NCI-H1436 treated with DMSO at 0.1 percent for 48 hours (cell line): ENCODE measurements around the gene RNF214.
"Not testable (repeated sequence)": the region's sequence is repeated elsewhere in the genome, so short reads cannot be mapped to it uniquely, and the experiment has no call there.

ENCODE experiments used
- DNase-seq: peaks from one replicate; lab custom pipeline; 2025; lab: John Stamatoyannopoulos, UW

RNF214 gene

DNA sequence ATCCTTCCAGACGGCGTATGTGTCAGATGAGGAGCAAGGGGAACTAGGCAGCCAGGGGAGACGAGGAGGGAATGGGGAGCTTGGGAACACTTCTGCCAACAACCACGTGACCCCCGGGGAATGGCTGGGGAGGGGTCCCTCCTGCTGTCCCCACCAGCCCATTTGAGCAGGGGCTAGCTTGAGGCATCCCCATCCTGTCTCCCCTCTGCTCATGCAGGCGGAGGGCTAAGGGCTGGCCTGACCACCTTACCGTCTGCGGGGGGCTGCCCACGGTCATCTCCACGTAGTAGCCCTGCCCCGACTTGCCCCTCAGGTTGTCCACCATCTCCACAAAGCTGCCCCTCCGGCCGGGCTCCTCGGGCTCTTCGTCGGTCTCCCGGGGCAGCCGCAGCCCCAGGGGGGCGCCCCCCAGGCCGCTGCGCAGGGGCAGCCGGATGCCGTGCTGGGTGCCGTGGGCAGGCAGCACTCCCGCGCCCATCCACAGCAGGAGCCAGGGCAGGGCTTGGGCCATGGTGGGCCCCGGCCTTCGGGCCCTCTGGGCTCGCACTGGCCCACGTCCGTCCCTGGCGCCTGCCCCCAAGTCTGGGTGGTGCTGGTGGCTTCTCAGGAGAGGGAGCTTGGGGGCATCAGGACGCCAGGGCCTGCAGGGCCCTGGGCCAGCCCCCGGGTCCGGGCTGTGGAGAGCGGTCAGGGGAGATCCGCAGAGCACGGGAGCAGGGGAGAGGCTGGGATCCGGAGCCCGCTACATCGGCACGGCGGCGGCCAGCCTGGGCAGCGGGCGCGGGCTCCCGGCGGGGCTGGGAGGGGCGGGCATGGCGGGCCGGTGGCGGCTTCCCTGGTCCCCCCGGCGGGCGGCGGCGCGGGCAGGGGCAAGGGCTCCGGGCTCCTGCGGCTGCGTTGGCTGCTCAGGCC, 83.1 kb downstream of the RNF214 start:
- DNase-seq: no peak

DNA sequence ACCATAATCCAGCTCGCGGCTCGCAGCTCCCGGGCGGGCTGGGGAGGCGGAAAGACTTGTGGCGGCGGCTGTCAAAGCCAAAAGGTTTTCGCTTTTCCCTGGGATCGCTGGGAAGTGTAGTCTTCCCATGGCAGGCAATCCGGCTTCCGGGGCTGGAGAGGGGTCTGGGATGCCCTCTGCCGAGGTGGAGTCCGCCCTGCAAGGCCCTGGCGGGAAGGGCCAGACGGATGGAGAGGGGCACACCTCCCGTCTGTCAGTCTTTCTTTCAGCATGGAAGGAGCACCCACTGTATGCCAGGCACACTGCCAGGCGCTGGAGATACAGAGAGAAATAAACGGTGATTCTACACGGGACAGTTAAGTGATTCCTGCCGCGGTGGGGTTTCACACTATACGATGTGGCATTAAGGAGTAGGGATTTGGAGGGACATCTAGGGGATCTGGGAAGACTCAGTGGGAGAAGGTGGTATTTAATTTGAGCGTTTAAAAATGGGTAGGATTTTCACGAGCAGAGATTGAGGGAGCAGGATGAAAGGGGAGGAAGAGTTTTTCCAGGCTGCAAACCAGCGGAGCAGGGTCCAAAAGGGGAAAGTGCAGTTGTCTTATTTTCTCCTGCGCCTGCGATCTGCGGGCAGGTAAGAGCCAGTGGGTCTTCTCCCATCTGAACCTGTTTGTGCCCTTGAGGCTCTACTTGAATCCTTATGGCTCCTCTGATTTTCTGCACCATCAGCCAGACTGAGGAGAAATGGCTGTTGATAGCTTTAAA, 83.9 kb downstream of the RNF214 start, which contains the start of gene BACE1:
TSS of gene BACE1 (minus strand) at position 60 of the 765 bp plus-strand sequence. CDS start 461 bp downstream, outside the sequence.
- DNase-seq: peak; percentile 37

DNA sequence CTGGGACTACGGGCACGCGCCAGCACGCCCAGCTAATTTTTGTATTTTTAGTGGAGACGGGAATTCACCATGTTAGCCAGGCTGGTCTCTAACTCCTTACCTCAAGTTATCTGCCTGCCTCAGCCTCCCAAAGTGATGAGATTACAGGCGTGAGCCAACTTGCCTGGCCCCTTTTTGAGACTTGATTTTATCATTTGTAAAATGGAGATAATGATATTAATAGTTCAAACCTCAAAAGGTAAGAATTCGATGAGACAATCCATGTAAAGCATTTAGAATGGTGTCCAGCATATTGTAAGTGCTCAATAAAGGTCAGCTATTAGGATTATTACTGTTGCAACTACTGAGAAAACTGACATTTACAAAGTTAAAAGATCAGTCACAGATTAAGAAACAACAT, 86.3 kb downstream of the RNF214 start:
- DNase-seq: no peak

DNA sequence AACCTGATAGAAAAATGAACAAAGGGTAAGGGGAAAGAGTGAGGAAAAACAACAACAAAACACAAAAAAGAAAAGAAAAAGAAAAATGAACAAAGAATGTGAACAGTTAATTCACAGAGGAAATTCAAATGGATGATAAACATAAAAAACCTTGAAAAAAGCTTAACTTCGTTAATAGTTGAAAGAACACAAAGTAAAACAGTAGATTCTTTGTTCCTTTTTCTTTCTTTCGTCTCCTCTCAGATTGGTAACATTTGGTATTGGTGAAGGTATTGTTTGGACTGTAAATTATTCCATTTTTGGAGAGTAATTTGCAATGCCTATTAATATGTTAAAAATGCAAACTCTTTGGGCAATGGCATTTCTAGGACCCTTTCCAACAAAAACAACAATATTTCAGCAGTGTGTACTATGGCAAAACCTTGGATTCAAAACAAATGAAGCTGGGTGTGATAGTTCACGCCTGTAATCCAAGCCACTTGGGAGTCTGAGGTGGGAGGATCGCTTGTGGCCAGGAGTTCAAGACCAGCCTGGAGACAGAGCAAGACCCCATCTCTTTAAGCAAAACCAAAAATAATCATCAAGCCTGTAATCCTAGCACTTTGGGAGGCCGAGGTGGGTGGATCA, 86.9 kb downstream of the RNF214 start:
- no peak for DNase-seq

DNA sequence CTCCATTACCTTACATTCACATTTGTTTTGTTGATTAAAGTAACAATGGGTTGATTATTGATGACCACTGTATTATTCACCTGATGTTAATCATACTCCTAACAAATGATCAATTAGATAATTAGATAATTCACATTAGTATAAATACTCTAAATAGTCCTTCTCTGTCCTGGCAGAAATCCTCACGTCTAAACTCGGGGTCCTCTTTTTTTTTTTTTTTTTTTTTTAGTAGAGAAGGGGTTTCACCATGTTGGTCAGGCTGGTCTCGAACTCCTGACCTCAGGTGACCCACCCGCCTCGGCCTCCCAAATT, 94.7 kb downstream of the RNF214 start:
- DNase-seq: not testable (repeated sequence)

DNA sequence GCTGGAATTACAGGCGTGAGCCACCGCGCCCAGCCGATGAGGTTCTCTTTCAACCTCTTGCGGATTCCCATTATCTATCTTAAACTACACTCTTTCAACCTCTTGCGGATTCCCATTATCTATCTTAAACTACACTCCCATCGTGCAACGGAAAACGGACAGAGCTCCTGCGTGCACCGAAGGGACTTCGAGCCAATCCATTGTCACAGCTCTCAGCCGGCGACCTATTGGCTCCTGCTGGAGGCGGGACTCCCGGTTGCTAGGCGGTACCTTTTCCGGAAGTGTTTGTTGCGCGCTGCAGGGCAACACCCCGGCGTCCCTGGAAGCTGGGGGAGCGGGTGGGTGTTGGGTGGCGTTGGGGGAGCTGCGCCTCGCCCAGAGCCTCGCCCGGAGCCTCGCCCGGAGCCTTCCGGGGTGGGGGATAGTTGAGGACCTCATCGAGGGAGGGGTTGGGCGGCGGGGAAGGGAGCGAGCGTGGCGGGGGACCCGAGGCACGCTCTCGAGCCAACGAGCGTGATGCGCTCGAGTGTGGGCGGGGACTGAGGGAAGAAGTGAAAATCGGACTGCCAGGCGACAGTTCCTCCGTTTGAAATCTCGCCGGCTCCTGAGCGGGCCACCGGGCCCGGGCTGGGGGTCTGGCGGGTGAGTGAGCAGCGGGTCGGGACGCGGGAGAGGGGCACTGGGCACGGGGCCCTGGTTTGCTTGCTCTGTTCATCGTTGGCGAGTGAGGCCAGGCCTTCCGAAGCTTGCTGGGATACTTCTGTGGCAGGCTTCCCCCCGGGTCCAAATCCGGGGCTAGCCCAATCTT, 95.3 kb downstream of the RNF214 start, which contains the start of gene CEP164:
TSS of gene CEP164 (plus strand) at position 288 of the 808 bp plus-strand sequence. CDS start 10,733 bp downstream, outside the sequence.
- DNase-seq: peak; percentile 85

DNA sequence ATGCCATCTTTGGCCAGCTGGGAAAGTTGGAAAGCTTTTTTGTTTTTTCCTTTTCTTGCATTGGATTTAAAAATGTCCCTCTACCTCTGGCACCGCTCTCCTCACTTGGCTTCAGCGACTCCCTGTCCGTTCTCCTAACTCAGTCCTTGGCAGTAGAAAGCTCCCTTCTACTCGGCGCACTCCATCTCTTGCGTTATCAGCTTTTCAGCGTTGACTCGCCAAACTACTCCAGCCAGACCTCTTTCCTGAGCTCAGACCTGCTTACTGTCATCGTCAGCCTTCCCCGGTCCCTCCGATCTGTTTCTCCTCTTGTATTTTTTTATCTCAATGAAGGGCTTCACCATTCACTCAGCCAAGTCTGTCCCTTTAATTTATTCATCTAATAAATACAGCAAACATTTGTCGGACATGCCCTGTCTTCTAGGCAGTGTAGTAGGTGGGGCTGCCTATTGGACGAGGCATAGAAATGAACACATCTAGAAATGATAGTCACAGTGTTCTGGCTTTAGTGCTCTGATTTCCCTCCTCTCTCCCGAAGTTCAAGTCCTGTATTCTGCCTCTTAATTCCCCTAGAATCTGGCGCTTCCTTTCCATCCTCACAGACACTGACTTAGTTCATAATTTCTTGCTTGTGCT, 96.0 kb downstream of the RNF214 start:
- DNase-seq: no peak

DNA sequence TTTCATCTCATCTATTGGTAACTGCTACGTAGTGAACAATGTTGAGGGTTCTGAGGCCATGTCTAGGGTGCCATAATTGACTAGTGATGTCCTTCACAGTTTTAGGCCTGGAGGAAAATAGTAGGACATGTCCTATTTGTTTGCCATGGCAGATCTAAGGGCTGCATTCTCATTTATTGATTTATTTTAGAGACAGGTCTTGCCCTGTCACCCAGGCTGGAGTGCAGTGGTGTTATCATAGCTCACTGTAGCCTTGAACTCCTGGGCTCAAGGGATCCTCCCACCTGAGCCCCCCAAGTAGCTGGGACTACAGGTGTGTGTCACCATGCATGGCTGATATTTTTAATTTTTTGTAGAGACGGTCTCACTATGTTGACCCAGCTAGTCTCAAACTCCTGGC, 100.4 kb downstream of the RNF214 start:
- DNase-seq: no peak

DNA sequence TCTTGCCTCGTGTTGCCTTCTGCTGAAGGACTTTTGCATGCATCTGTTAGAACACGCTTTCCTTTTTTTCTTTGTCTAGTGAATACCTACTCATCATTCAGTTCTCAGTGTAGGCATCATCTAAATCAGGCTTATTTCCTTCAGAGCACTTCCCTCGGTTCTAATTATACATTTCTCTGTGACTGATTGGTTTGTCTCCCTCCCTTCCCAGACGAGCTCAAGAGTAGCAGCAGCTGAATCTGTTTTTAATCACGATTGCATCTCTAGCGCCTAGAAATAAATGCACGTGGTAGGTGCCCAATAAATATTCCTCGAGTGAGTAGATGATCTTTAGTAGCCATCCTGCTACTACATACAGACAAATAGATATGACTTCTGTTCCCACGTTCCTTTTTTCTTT, 101.4 kb downstream of the RNF214 start:
- no peak for DNase-seq

DNA sequence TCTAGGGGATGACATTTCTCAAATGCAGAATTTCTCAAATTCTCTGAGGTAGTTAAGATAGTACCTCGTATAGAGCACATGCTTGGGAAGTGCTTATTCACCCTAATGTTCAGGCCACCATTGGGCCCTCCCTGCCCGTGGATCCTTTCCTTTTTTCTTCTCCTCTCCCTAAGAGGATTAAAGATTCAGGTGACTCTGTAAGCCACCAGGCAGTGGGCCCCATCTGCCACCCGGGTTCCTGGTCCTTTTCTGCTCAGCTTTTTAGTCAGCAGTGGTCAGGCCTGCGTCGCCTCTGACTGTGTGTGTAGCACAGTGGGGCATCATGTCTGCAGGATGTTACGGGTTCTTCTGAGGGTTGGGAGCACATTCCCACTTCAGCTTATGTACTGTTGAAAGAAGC, 102.4 kb downstream of the RNF214 start:
- no peak for DNase-seq

DNA sequence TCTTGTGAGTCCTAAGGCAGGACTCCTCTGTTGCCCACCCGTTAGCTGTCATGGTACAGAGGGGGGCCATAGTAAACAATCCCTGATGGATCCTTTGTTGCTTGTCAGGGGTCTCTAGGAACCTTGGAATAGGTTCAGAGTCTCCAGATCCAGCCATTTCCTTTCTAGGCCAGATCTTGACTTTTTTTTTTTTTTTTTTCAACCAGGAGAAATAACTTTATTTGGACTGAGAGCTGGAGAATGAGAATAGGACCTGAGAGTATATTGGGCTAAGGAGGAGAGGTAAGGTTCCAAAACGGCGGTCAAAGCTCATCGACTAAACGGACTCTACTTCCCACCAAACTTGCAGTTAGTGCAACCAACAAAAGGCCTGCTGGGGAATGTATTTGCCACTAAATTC, 102.9 kb downstream of the RNF214 start:
- no peak for DNase-seq
